Prostate gland (tissue), 2 donors: ENCODE measurements around the gene RASAL2.

Experiments
- POLR2A ChIP-seq: fragments of 450-650 bp; IDR thresholded peaks from one replicate; pipeline ENCODE4 v1.6.1; 2016; ENCODE audit warnings: antibody characterized with exemption, mild to moderate bottlenecking
- TF ChIP-seq, protein P1 (sequence below), 4 experiments: fragments of 200-600 bp in 2 of 4; fragments of 450-650 bp in 2 of 4; sonication (generic) in 2 of 4; IDR thresholded peaks; 1 replicate in 3 of 4; 2 replicates in 1 of 4; pipeline ENCODE4 v1.5.1; 2016 to 2019; ENCODE audit warnings: antibody characterized with exemption in 4 of 4, mild to moderate bottlenecking in 2 of 4, moderate library complexity in 2 of 4

DNA sequence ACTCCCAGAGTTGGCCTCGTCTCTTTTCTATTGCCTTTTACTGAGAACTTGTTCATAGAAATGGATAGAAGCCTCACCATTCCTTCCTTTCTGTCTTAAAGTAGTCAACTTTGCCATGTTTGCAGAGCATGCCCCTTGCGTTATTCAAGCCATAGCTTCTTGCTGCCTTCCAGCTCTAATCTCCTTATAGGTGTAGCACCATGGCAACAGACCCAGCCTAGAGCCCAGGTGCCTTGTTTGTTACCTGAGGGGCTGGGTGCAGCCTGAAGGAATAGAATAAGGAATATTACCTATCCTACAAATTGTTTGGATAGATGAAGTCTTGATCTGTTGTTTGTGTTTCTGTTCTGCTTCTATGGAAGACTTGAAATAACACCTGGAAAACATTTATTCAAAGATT is 343.0 kb downstream of the RASAL2 start:
- TF ChIP-seq, protein P1, sequence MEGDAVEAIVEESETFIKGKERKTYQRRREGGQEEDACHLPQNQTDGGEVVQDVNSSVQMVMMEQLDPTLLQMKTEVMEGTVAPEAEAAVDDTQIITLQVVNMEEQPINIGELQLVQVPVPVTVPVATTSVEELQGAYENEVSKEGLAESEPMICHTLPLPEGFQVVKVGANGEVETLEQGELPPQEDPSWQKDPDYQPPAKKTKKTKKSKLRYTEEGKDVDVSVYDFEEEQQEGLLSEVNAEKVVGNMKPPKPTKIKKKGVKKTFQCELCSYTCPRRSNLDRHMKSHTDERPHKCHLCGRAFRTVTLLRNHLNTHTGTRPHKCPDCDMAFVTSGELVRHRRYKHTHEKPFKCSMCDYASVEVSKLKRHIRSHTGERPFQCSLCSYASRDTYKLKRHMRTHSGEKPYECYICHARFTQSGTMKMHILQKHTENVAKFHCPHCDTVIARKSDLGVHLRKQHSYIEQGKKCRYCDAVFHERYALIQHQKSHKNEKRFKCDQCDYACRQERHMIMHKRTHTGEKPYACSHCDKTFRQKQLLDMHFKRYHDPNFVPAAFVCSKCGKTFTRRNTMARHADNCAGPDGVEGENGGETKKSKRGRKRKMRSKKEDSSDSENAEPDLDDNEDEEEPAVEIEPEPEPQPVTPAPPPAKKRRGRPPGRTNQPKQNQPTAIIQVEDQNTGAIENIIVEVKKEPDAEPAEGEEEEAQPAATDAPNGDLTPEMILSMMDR (IDR thresholded peaks at IDR 0.05): no peak
- TF ChIP-seq POLR2A: no peak
